Measurements from ENCODE around the gene ITGA11. TPM values are rescaled to one million over a fixed set of nuclear protein-coding genes. Genes with fewer than 3 reads are reported as not detected.

The ITGA11 gene
- total RNA-seq, 1 donor from 2014 or later: 0.22 TPM

DNA sequence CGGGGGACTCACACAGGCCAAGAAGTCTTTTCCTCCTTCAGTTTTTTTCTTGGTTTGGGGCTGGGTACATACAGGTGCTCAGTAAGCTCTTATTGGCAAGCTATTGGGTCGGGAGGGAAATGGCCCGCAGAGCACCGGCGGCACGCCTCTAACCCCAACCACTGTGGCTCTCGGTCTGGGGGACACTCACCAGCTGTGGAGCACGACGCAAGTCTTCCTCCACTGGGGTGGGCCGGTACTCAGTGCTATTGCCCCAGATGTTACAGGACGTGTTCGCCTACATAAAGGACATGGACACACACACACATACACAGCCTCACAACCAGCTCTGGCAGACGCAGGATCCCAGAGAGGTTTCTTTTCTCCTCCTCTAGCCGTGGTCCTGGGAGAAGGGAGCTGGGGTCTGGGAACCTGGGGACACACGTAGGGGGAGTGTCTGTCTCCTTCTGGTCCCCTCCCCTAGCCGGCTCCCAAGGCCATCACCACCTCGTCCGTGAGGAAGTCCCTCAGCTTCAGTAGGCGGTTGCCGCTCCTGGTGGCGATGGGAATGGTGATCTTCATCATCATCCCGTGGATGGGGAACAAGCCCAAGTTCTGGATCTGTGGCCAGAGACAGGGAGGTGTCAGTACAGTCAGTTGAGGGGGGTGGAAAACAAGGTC lies 121.0 kb downstream of the ITGA11 start:
- TF ChIP-seq, protein P1, sequence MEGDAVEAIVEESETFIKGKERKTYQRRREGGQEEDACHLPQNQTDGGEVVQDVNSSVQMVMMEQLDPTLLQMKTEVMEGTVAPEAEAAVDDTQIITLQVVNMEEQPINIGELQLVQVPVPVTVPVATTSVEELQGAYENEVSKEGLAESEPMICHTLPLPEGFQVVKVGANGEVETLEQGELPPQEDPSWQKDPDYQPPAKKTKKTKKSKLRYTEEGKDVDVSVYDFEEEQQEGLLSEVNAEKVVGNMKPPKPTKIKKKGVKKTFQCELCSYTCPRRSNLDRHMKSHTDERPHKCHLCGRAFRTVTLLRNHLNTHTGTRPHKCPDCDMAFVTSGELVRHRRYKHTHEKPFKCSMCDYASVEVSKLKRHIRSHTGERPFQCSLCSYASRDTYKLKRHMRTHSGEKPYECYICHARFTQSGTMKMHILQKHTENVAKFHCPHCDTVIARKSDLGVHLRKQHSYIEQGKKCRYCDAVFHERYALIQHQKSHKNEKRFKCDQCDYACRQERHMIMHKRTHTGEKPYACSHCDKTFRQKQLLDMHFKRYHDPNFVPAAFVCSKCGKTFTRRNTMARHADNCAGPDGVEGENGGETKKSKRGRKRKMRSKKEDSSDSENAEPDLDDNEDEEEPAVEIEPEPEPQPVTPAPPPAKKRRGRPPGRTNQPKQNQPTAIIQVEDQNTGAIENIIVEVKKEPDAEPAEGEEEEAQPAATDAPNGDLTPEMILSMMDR (IDR thresholded peaks at IDR 0.05; ENCODE audit: partially characterized antibody, unreplicated experiment): no peak
- DNase-seq: no peak
- Mint-ChIP-seq H3K4me3 (ENCODE audit: unreplicated experiment) (no peak overlapping the region), H3K9me3 (ENCODE audit: unreplicated experiment) (peaks cover 3% of the 10 kb centered on the region), H3K27ac (ENCODE audit: unreplicated experiment) (peak overlapping the region; percentile 82), H3K4me1 (ENCODE audit: low read depth, unreplicated experiment) (peaks cover 40% of the 10 kb centered on the region), H3K36me3 (ENCODE audit: unreplicated experiment) (no peaks in the 10 kb centered on the region), H3K27me3 (ENCODE audit: unreplicated experiment) (peaks cover 10% of the 10 kb centered on the region)

DNA sequence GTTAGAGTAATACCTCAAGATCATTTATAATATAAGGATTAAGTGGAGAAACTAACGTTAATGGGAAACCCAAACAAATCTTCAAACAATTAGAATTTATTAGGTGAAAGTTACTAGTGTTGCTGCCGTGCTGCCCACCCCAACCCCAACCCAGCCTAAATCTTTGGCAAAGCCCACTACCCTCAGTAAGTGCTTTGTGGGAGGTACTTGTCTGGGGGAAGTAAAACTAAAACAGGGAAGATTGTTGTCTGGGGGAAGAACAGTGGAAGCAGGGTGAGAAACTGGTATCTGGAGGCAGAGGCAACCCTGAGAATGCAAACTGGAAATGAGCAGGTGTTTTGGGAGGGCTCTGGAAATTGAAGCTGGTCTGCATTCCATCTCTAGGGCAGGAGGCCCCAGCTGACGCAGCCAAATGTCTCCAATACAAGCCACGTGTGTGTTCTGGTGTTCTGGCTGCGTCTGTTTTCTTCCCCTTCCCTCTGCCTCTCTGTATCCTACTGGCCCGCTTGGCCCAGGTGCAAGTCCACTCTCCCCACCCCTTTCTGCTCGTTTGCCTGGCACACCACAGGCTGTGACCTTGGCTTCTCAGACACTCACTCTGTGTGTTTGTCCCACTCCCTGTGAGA lies 121.7 kb downstream of the ITGA11 start:
- Mint-ChIP-seq H3K27ac (ENCODE audit: unreplicated experiment) (peak overlapping the region; percentile 82), H3K4me1 (ENCODE audit: low read depth, unreplicated experiment) (peaks cover 41% of the 10 kb centered on the region), H3K27me3 (ENCODE audit: unreplicated experiment) (peaks cover 10% of the 10 kb centered on the region), H3K4me3 (ENCODE audit: unreplicated experiment) (no peak overlapping the region), H3K9me3 (ENCODE audit: unreplicated experiment) (peaks cover 3% of the 10 kb centered on the region), H3K36me3 (ENCODE audit: unreplicated experiment) (no peaks in the 10 kb centered on the region)
- TF ChIP-seq, protein P1 (IDR thresholded peaks at IDR 0.05; ENCODE audit: partially characterized antibody, unreplicated experiment): no peak
- peak; percentile 53 for DNase-seq

DNA sequence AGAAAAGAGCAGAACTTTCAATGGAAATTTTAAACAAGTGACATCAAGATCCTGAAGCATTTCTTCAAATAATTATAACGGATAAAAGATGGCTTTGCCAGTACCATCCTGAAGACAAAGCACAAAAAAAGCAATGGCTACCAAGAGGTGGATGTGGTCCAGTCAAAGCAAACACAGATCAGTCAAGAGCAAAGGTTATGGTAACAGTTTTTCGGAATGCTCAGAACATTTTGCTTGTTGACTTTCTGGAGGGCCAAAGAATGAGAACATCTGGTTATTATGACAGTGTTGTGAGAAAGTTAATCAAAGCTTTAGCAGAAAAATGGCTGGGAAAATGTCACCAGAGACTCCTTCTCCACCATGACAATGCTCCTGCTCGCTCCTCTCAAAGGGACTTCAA lies 122.9 kb downstream of the ITGA11 start:
- Mint-ChIP-seq H3K4me3 (ENCODE audit: unreplicated experiment) (no peak overlapping the region), H3K9me3 (ENCODE audit: unreplicated experiment) (peaks cover 4% of the 10 kb centered on the region), H3K27me3 (ENCODE audit: unreplicated experiment) (peaks cover 11% of the 10 kb centered on the region), H3K27ac (ENCODE audit: unreplicated experiment) (no peak overlapping the region), H3K4me1 (ENCODE audit: low read depth, unreplicated experiment) (peaks cover 41% of the 10 kb centered on the region), H3K36me3 (ENCODE audit: unreplicated experiment) (no peaks in the 10 kb centered on the region)
- DNase-seq: no peak
- TF ChIP-seq, protein P1 (IDR thresholded peaks at IDR 0.05; ENCODE audit: partially characterized antibody, unreplicated experiment): no peak

DNA sequence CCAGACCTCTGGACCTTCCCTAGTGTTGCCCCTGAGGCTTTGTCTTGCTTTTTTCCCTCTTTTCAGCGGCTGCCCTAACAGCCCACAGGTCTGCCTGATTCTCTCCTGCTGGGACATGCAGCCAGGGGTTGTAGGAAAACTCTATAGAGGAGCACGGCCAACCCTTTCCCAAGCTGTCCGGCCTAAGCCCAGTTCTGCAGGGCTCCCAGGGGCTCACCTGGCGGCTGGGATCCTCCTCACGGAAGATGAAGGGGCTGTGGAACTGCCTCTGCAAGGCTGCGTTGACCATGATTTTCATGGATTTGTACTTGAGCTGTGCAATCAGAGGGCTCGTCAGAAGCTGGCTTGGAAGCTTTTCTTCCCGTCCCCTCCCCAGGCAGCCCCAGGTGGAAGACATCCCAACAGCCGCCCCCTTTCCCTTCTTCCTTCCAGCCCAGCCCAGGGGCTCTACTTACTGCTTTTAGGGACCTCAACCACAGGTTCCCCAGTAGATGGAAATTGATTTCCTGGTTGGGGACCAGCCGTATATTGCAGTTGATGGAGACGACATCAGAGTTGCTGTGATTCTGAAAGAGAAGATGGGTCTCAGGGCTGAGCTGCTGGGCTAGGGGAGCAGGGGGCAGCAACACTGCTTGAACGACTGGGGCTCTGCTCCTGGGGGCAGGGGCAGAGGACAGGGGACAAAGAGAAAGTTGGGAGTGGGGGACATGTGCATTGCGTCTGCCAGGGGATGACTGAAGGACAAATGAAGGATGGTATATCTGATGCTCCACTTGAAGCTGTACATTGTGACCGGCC lies 124.6 kb downstream of the ITGA11 start:
- H3K4me1 Mint-ChIP-seq (ENCODE audit: low read depth, unreplicated experiment): peaks cover 30% of the 10 kb centered on the region
- peaks cover 9% of the 10 kb centered on the region for H3K27me3 Mint-ChIP-seq (ENCODE audit: unreplicated experiment)
- no peak overlapping the region for H3K27ac Mint-ChIP-seq (ENCODE audit: unreplicated experiment)
- H3K36me3 Mint-ChIP-seq (ENCODE audit: unreplicated experiment): no peaks in the 10 kb centered on the region
- H3K9me3 Mint-ChIP-seq (ENCODE audit: unreplicated experiment): peaks cover 5% of the 10 kb centered on the region
- TF ChIP-seq, protein P1 (IDR thresholded peaks at IDR 0.05; ENCODE audit: partially characterized antibody, unreplicated experiment): no peak
- no peak for DNase-seq
- H3K4me3 Mint-ChIP-seq (ENCODE audit: unreplicated experiment): no peak overlapping the region
